ENCODE data around the gene MTAP. TPM values are rescaled to one million over a fixed set of nuclear protein-coding genes. Genes with fewer than 3 reads are reported as not detected.

MTAP gene
- total and polyA plus RNA-seq, 2 of the 13 experiments (the other 11 are each of a cell fraction or from before 2014, with no cell fraction given): 16.7 to 51.2 TPM

- TF ChIP-seq ZHX2 (IDR thresholded peaks at IDR 0.05; ENCODE audit: low read depth) (no peak), ZHX2 (CRISPR knock-in tag; IDR thresholded peaks at IDR 0.05; ENCODE audit: borderline replicate concordance) (no peak), GATA4 (IDR thresholded peaks at IDR 0.05; ENCODE audit: borderline replicate concordance, low read depth) (no peak), NONO (IDR thresholded peaks at IDR 0.05) (no peak), NONO (CRISPR knock-in tag; conservative IDR thresholded peaks at IDR 0.05) (no peak), NR2F1 (CRISPR knock-in tag; IDR thresholded peaks at IDR 0.05) (no peak), ZNF577 (CRISPR knock-in tag; IDR thresholded peaks at IDR 0.05; ENCODE audit: borderline replicate concordance, low read depth) (no peak), ZNF274 (CRISPR knock-in tag; IDR thresholded peaks at IDR 0.05) (no peak), ZBTB26 (CRISPR knock-in tag; IDR thresholded peaks at IDR 0.05; ENCODE audit: borderline replicate concordance) (no peak), HDAC2 (CRISPR knock-in tag; IDR thresholded peaks at IDR 0.05) (no peak)
Observed at GRCh38 chr9:21770871-21771560, 31.4 kb upstream of the MTAP start (continued).
